ENCODE measurements around the gene PDK2. TPM values are rescaled to one million over a fixed set of nuclear protein-coding genes. Genes with fewer than 3 reads are reported as not detected.

PDK2 gene
- polyA plus RNA-seq, 1 experiment, result 155 TPM

DNA sequence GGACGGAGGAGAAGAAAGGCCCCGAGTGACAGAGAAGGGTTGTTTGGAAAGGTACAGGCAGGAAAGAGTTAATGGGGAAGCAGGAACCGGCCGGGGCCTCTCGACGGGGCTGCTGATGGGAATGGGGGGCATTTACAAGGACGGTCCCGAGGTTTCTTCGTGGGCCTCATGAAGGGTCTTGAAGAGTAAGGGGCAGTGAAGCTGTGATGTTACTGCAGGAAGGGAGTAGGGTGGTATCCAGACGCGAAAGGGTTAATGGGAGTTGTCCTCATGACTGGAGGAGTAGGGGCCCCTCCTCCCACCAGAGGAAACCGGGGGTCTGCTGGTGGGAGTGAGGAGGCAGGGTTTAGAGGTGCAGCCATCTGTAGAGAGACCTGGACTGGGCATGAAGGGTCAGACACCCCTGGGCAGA, 481 bp downstream of the PDK2 start:
- H3K36me3 ChIP-seq (ENCODE audit: control insufficient read depth, insufficient read depth, low read length), result peaks cover 8% of the 10 kb centered on the region; the same call in 1 of the 2 replicates
- ChIA-PET POLR2A (interaction anchor here (0.7 kb wide), 1 partner anchor 54 kb away, joined by 4 read pairs; no protein-coding TSS in a partner anchor), CTCF (interaction anchor here (1.1 to 7.2 kb wide), 6 partner anchors 9 to 201 kb away, joined by 3 to 116 read pairs (median 5); partner anchors contain the start of gene ITGA3)
- peak overlapping the region; percentile 91 for H3K4me3 ChIP-seq (ENCODE audit: low read depth, low read length)
- no peak for DNase-seq (ENCODE audit: low read depth)
- H3K27me3 ChIP-seq (ENCODE audit: control insufficient read depth, insufficient read depth, low read length), result no peaks in the 10 kb centered on the region
- TF ChIP-seq, protein P1, sequence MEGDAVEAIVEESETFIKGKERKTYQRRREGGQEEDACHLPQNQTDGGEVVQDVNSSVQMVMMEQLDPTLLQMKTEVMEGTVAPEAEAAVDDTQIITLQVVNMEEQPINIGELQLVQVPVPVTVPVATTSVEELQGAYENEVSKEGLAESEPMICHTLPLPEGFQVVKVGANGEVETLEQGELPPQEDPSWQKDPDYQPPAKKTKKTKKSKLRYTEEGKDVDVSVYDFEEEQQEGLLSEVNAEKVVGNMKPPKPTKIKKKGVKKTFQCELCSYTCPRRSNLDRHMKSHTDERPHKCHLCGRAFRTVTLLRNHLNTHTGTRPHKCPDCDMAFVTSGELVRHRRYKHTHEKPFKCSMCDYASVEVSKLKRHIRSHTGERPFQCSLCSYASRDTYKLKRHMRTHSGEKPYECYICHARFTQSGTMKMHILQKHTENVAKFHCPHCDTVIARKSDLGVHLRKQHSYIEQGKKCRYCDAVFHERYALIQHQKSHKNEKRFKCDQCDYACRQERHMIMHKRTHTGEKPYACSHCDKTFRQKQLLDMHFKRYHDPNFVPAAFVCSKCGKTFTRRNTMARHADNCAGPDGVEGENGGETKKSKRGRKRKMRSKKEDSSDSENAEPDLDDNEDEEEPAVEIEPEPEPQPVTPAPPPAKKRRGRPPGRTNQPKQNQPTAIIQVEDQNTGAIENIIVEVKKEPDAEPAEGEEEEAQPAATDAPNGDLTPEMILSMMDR (IDR thresholded peaks at IDR 0.05; ENCODE audit: insufficient read depth, low read depth, low read length), result no peak

GRCh38 chr17:50096092-50096491, 941 bp downstream of the PDK2 start:
- H3K36me3 ChIP-seq (ENCODE audit: control insufficient read depth, insufficient read depth, low read length), result peaks cover 8% of the 10 kb centered on the region; the same call in 1 of the 2 replicates
- ChIA-PET CTCF (interaction anchor here (1.1 to 7.2 kb wide), 6 partner anchors 9 to 200 kb away, joined by 3 to 116 read pairs (median 4); no protein-coding TSS in a partner anchor), POLR2A (interaction anchor here (0.7 kb wide), 1 partner anchor 53 kb away, joined by 4 read pairs; no protein-coding TSS in a partner anchor)
- H3K27me3 ChIP-seq (ENCODE audit: control insufficient read depth, insufficient read depth, low read length), result no peaks in the 10 kb centered on the region
- TF ChIP-seq, protein P1 (IDR thresholded peaks at IDR 0.05; ENCODE audit: insufficient read depth, low read depth, low read length), result no peak
- H3K4me3 ChIP-seq (ENCODE audit: low read depth, low read length), result peak overlapping the region; percentile 91
- no peak for DNase-seq (ENCODE audit: low read depth)

- TF ChIP-seq, protein P1 (IDR thresholded peaks at IDR 0.05; ENCODE audit: insufficient read depth, low read depth, low read length), result no peak
- no peaks in the 10 kb centered on the region for H3K27me3 ChIP-seq (ENCODE audit: control insufficient read depth, insufficient read depth, low read length)
- CTCF ChIA-PET, result interaction anchor here (1.1 to 7.2 kb wide), 7 partner anchors 10 to 200 kb away, joined by 3 to 116 read pairs (median 4); no protein-coding TSS in a partner anchor
- DNase-seq (ENCODE audit: low read depth), result no peak
- H3K4me3 ChIP-seq (ENCODE audit: low read depth, low read length), result no peak overlapping the region
- H3K36me3 ChIP-seq (ENCODE audit: control insufficient read depth, insufficient read depth, low read length), result peaks cover 8% of the 10 kb centered on the region; the same call in 1 of the 2 replicates
- POLR2A ChIA-PET, result no interaction called here
Measured at GRCh38 chr17:50096758-50097157, 1.6 kb downstream of the PDK2 start.

- no peaks in the 10 kb centered on the region for H3K27me3 ChIP-seq (ENCODE audit: control insufficient read depth, insufficient read depth, low read length)
- POLR2A ChIA-PET, result no interaction called here
- H3K4me3 ChIP-seq (ENCODE audit: low read depth, low read length), result no peak overlapping the region
- peaks cover 8% of the 10 kb centered on the region; the same call in 1 of the 2 replicates for H3K36me3 ChIP-seq (ENCODE audit: control insufficient read depth, insufficient read depth, low read length)
- DNase-seq (ENCODE audit: low read depth), result no peak
- CTCF ChIA-PET, result interaction anchor here (0.7 to 2.0 kb wide), 5 partner anchors 20 to 197 kb away, joined by 3 to 6 read pairs (median 4); no protein-coding TSS in a partner anchor
- TF ChIP-seq, protein P1 (IDR thresholded peaks at IDR 0.05; ENCODE audit: insufficient read depth, low read depth, low read length), result no peak
Measured at GRCh38 chr17:50097455-50097854, 2.3 kb downstream of the PDK2 start.

- POLR2A ChIA-PET, result no interaction called here
- TF ChIP-seq, protein P1 (IDR thresholded peaks at IDR 0.05; ENCODE audit: insufficient read depth, low read depth, low read length), result no peak
- CTCF ChIA-PET, result interaction anchor here (0.7 to 3.3 kb wide), 8 partner anchors 10 to 196 kb away, joined by 3 to 15 read pairs (median 4); no protein-coding TSS in a partner anchor
- H3K4me3 ChIP-seq (ENCODE audit: low read depth, low read length), result no peak overlapping the region
- no peaks in the 10 kb centered on the region for H3K27me3 ChIP-seq (ENCODE audit: control insufficient read depth, insufficient read depth, low read length)
- no peak for DNase-seq (ENCODE audit: low read depth)
- peaks cover 8% of the 10 kb centered on the region; the same call in 1 of the 2 replicates for H3K36me3 ChIP-seq (ENCODE audit: control insufficient read depth, insufficient read depth, low read length)
Measured at GRCh38 chr17:50097926-50098325, 2.8 kb downstream of the PDK2 start.
